G401 (cell line): Measurements from ENCODE around the gene CYP2A6. TPM values are rescaled to one million over a fixed set of nuclear protein-coding genes. Genes with fewer than 3 reads are reported as not detected.
"Not testable (repeated sequence)": the region's sequence is repeated elsewhere in the genome, so short reads cannot be mapped to it uniquely, and the experiment has no call there.

Source experiments
- DNase-seq: peaks from one replicate; pipeline ENCODE4 v3.0.0-alpha.2; 2015; ENCODE audit warnings: low spot score
- in situ Hi-C: cut with HindIII; loops from 2 replicates; pipeline ENCODE4 v1.10.0; 2016; ENCODE audit warnings: low sequenced_read_pairs, mixed read lengths
- total RNA-seq: library from RNA; depleted of rRNA; stranded (reverse); fragments of >200 nt; shearing (Covaris generic); gene quantifications from 2 replicates; pipeline ENCODE4 v1.2.3, GENCODE V29; 2014

CYP2A6 gene
- total RNA-seq, 1 experiment from 2014 or later = not detected

- DNase-seq, in situ Hi-C loops: not testable (repeated sequence)
These were observed 2.4 kb upstream of the CYP2A6 start for GRCh38 chr19:40852467-40853152.

- in situ Hi-C loops, DNase-seq: not testable (repeated sequence)
These were observed 3.5 kb downstream of the CYP2A6 start for GRCh38 chr19:40846722-40847121.

- DNase-seq, in situ Hi-C loops: not testable (repeated sequence)
These were observed 6.6 kb downstream of the CYP2A6 start for GRCh38 chr19:40843653-40844052.

GRCh38 chr19:40842997-40843652 lies 7.1 kb downstream of the CYP2A6 start:
- DNase-seq, in situ Hi-C loops: not testable (repeated sequence)

GRCh38 chr19:40842012-40842411 lies 8.2 kb downstream of the CYP2A6 start:
- in situ Hi-C loops, DNase-seq: not testable (repeated sequence)

- in situ Hi-C loops, DNase-seq: not testable (repeated sequence)
These were observed 11.8 kb downstream of the CYP2A6 start for GRCh38 chr19:40838477-40838876.

GRCh38 chr19:40836754-40837429 lies 13.4 kb downstream of the CYP2A6 start:
- in situ Hi-C loops = no loop called here
- DNase-seq = no peak

GRCh38 chr19:40833728-40834533 lies 16.3 kb downstream of the CYP2A6 start:
- in situ Hi-C loops, DNase-seq: not testable (repeated sequence)

- DNase-seq, in situ Hi-C loops: not testable (repeated sequence)
These were observed 17.8 kb downstream of the CYP2A6 start for GRCh38 chr19:40832431-40832790.

- DNase-seq = no peak
- in situ Hi-C loops = no loop called here
These were observed 18.5 kb downstream of the CYP2A6 start for GRCh38 chr19:40831502-40832430.

GRCh38 chr19:40830741-40831140 lies 19.5 kb downstream of the CYP2A6 start:
- DNase-seq, in situ Hi-C loops: not testable (repeated sequence)

- in situ Hi-C loops = no loop called here
- DNase-seq = no peak
These were observed 21.0 kb downstream of the CYP2A6 start for GRCh38 chr19:40829205-40829604.

- in situ Hi-C loops = no loop called here
- DNase-seq = no peak
These were observed 22.6 kb downstream of the CYP2A6 start for GRCh38 chr19:40827386-40828247.

- in situ Hi-C loops, DNase-seq: not testable (repeated sequence)
These were observed 23.4 kb downstream of the CYP2A6 start for GRCh38 chr19:40826699-40827385.

- in situ Hi-C loops, DNase-seq: not testable (repeated sequence)
These were observed 23.9 kb downstream of the CYP2A6 start for GRCh38 chr19:40826312-40826698.

- DNase-seq, in situ Hi-C loops: not testable (repeated sequence)
These were observed 24.7 kb downstream of the CYP2A6 start for GRCh38 chr19:40825460-40826095.
